GM18873 (cell line): ENCODE results near the gene ZNF513.

Experiments
- ATAC-seq: cut with Tn5 transposase; IDR thresholded peaks from one replicate; pipeline ENCODE4 v1.9.1; 2021; ENCODE audit warnings: mild to moderate bottlenecking, moderate library complexity, moderate number of reproducible peaks; ENCODE audit not compliant: unreplicated experiment, low FRiP score

Gene ZNF513

GRCh38 chr2:27390822-27391679 is 10.5 kb upstream of the ZNF513 start:
- ATAC-seq: no peak

- no peak for ATAC-seq
Measured at GRCh38 chr2:27381577-27382181, 1.1 kb upstream of the ZNF513 start.

- peak; percentile 10 for ATAC-seq
Measured at GRCh38 chr2:27379836-27380625, 503 bp downstream of the ZNF513 start.

GRCh38 chr2:27379383-27379835 is 1.1 kb downstream of the ZNF513 start:
- no peak for ATAC-seq

- ATAC-seq: no peak
Measured at GRCh38 chr2:27378809-27379290, 1.7 kb downstream of the ZNF513 start.

GRCh38 chr2:27378096-27378808 is 2.3 kb downstream of the ZNF513 start:
- no peak for ATAC-seq

- no peak for ATAC-seq
Measured at GRCh38 chr2:27377618-27378095, 2.9 kb downstream of the ZNF513 start.

GRCh38 chr2:27376866-27377617 is 3.5 kb downstream of the ZNF513 start:
- ATAC-seq: no peak

- ATAC-seq: no peak
Measured at GRCh38 chr2:27376151-27376865, 4.2 kb downstream of the ZNF513 start.

- no peak for ATAC-seq
Measured at GRCh38 chr2:27375513-27376099, 4.9 kb downstream of the ZNF513 start.

- no peak for ATAC-seq
Measured at GRCh38 chr2:27373567-27373966, 7.0 kb downstream of the ZNF513 start.

- no peak for ATAC-seq
Measured at GRCh38 chr2:27372937-27373336, 7.6 kb downstream of the ZNF513 start.

GRCh38 chr2:27370816-27371620 is 9.5 kb downstream of the ZNF513 start:
- ATAC-seq: peak; percentile 15

- peak; percentile 82 for ATAC-seq
Measured at GRCh38 chr2:27370026-27370815, 10.3 kb downstream of the ZNF513 start, which contains the start of the genes EIF2B4 and SNX17. TSS of gene EIF2B4 (minus strand) at chr2:27370338. CDS start at chr2:27370314, 24 bp downstream. TSS of gene SNX17 (plus strand) at chr2:27370616. CDS start at chr2:27370744, 128 bp downstream.

- ATAC-seq: no peak
Measured at GRCh38 chr2:27369471-27370025, 11.0 kb downstream of the ZNF513 start.

- ATAC-seq: no peak
Measured at GRCh38 chr2:27363933-27364332, 16.6 kb downstream of the ZNF513 start.
